GM12873 (cell line): ENCODE results near the gene TXNDC17.

ENCODE experiments used
- TF ChIP-seq, protein P1 (sequence below): IDR thresholded peaks from 2 replicates; pipeline ENCODE4 v1.5.1; 2012; ENCODE audit warnings: low read depth, mild to moderate bottlenecking, moderate library complexity, low read length, control low read depth; ENCODE audit not compliant: insufficient read depth; ENCODE audit errors: missing control alignments

Gene TXNDC17

DNA sequence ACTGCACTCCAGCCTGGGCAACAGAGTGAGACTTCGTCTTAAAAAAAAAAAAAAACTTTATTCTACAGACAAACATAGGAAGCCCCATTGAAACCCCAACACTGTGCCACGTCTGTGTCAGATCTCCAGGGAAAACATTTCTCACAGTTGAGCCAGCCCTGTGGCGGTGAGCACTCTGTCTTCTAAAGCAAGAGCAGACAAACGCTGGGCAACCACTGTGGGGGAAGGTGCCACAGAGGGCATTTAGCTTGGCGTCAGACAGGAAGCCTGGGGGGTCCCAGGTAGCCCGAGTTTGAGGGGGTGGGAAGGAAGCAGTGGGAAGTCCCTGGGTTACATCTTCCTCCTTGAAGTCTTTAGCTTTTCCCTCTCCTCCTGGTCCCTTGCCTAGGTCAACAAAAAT, 26.7 kb downstream of the TXNDC17 start:
- TF ChIP-seq, protein P1, sequence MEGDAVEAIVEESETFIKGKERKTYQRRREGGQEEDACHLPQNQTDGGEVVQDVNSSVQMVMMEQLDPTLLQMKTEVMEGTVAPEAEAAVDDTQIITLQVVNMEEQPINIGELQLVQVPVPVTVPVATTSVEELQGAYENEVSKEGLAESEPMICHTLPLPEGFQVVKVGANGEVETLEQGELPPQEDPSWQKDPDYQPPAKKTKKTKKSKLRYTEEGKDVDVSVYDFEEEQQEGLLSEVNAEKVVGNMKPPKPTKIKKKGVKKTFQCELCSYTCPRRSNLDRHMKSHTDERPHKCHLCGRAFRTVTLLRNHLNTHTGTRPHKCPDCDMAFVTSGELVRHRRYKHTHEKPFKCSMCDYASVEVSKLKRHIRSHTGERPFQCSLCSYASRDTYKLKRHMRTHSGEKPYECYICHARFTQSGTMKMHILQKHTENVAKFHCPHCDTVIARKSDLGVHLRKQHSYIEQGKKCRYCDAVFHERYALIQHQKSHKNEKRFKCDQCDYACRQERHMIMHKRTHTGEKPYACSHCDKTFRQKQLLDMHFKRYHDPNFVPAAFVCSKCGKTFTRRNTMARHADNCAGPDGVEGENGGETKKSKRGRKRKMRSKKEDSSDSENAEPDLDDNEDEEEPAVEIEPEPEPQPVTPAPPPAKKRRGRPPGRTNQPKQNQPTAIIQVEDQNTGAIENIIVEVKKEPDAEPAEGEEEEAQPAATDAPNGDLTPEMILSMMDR = no peak

DNA sequence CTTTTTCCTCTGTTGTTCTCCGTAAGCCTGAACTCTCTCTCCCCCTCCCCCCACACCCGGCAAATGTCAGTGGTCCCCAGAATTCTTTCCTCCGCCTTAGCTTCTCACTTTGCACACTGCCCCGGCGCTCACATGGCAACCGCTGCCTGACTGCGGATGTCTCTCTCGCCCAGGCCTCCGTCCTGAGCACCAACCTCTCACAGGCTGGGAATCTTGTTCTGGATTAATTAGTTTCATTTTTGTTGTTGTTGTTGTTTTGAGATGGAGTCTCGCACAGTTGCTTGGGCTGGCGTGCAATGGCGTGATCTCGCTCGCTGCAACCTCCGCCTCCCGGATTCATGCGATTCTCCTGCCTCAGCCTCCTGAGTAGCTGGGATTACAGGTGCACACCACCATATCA, 27.4 kb downstream of the TXNDC17 start:
- TF ChIP-seq, protein P1 = no peak

DNA sequence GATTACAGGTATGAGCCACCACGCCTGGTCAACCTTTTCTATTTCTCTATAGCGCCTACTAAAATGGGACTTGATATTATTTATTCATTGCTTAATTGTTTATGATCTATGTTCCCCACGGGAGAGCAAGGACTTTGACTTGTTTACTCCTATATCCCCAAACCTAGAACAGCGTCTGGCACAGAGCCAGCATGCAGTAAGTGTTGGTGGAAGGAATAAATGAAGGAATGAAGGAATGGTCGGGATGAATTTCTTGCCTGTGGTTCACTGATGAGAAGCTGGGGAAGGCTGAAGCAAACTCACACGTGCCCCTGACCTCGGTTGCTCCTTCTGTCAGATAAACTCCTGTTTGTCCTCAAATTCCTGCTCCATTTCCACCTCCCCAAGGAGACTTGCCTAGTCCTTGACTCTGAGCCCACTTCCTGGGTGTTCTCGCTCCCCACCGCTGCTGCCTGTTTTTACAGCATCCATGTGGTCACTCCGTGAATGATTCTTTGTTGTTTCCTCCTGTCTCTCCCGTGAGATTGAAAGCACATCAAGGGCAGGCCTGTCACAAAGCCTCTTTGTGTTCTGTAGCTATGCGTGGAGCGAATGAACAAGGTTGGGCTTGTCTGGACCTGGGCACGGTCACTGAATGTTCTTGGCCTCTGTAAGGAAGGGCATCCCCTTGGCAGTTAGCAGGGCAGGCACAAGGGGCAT, 28.0 kb downstream of the TXNDC17 start:
- TF ChIP-seq, protein P1 = no peak

DNA sequence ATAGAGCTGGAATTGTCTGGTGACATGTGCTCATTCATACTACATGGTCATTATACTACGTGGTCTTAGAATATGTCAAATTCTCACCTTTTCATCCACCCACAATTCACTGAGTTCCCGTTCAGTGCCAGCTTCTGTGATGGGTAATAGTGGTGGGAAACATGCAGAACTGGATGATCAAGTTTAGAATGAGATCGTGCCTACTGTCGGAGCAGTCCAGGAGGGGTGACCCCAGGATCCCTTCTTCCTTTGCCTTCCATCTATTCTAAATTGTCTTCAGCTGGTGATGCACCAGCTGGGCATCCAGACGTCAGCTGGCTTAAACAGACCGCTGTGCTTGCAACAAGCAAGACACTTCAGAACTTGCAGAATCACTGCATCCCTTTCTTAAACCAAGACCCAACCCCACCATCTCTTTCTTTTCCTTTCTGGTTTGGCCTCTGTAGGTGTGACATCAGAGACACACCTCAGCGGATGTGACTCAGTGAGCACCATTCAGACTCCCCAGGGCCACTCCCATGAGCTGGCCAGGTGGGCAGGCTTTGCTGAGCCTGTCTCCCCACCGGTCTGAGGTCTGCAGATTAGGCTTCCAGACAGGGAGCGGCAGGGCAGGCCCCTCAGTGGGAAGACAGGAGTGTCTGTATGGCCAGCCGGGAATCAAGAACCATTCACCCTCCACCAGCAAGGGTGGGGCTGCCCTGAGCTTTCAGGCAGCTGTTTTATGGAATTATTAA, 28.8 kb downstream of the TXNDC17 start:
- TF ChIP-seq, protein P1 = no peak

DNA sequence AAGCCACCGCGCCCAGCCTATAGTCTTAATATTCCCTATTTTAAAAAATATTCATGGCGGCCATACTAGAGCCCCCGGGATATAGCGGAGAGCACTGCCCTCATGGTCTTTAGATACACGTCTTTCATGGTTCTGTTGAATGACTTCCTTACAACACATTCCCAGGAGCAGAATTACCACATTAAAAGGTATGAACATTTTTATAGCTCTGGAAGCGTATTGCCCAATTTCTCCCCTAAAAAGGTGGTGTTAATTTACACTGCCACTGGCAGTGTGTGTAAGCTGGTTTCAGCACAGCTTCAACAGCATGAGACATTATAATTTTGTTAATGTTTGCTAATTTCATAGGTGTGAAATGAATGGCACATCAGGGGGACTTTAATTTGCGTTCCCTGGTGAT, 29.7 kb downstream of the TXNDC17 start:
- TF ChIP-seq, protein P1 = no peak

DNA sequence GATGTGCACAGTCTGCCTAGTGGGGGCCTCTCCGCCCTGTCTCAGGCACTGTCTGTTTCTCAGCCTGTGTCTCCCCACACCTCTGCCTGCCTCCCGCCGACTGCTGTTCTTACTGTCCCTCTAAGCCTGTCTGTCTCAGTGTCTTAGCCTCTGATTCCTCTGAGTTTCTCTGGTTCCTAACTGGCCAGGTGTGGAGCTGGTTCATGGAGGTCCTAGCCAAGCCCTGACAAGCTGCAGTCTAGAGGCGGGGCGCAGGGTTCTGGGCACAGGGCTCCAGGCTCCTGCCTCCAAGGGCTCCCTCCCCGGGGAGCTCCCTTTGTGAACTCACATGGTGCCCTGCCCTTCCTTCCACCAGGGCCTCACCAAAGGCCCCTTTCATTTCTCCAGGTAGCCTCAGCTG, 30.1 kb downstream of the TXNDC17 start:
- TF ChIP-seq, protein P1 = no peak

DNA sequence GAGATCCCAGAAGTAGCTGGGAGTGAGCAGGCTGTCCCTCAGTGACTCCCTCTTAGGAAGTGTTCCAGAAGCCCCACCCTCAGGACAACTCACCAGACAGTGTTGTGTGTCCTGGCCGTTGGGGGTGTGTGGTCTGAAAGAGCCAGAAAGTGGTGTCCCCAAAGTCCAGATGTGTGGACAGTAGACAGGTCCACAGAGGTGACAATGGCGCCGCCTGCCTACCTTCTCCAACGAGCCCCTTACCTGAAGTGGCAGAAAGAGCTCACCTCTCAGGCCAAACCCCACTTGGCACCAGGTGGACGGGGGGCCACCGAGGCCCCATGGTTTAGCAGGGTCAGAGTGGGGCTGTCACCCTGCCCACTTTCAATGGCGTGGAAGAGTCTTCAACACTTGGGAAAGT, 30.6 kb downstream of the TXNDC17 start:
- TF ChIP-seq, protein P1 = no peak
